Mucosa of descending colon (tissue), 3 donors: ENCODE measurements around the gene CHCT1. TPM values are rescaled to one million over a fixed set of nuclear protein-coding genes. Genes with fewer than 3 reads are reported as not detected.
A peak's percentile ranks its signal among the peaks of the same experiment; 100 is the strongest.

Source experiments
- ATAC-seq: fragments of 200-7000 bp; cut with Tn5 transposase; one replicate; pipeline ENCODE4 v1.9.1; 2020; ENCODE audit warnings: mild to moderate bottlenecking, moderate library complexity
- DNase-seq, 3 donors: peaks; one replicate each; pipeline ENCODE4 v3.0.0-alpha.2; 2020
- H3K36me3 ChIP-seq: fragments of 200-600 bp; one replicate; pipeline ENCODE4 v1.8.0; 2021; ENCODE audit warnings: low read depth, mild to moderate bottlenecking
- H3K4me1 ChIP-seq: fragments of 200-600 bp; one replicate; pipeline ENCODE4 v1.8.0; 2021; ENCODE audit warnings: low read depth, mild to moderate bottlenecking
- H3K4me3 ChIP-seq: fragments of 200-600 bp; one replicate; pipeline ENCODE4 v1.8.0; 2021; ENCODE audit warnings: mild to moderate bottlenecking
- H3K9me3 ChIP-seq: fragments of 200-600 bp; one replicate; pipeline ENCODE4 v1.8.0; 2021; ENCODE audit warnings: mild to moderate bottlenecking
- intact Hi-C, 2 donors: fragments of 100-400 bp; cut with DNase I in 1 of 2; cut with micrococcal nuclease in 1 of 2; formaldehyde crosslinking; loops; one replicate each; pipeline versions ENCODE4 v1.11.0 to v1.11.1; 2022; cut with DNase I, micrococcal nuclease
- total RNA-seq, 3 donors: library from RNA; stranded (reverse); fragmentation: NEBNext Ultra II Directional in 2 of 3; extraction: Animal tissue kit (Norgen Biotek cat#: 25700) in 2 of 3; gene quantifications; one replicate each; pipeline versions ENCODE4 v1.2.1 to v1.2.4, GENCODE V29; 2021 to 2023
- TF ChIP-seq, protein P1 (sequence below): fragments of 200-600 bp; IDR thresholded peaks from one replicate; pipeline ENCODE4 v1.8.0; 2022; ENCODE audit warnings: antibody characterized with exemption, mild to moderate bottlenecking
- donor health status: DM: no; HTN: no; CAD: no; lungs with moderate emphysema.
- donor health status: DM: no; HTN: no; CAD: no.
- donor health status: DM: no; HTN: yes; CAD: no.

CHCT1 gene
- total RNA-seq, 3 donors from 2014 or later = not detected

DNA sequence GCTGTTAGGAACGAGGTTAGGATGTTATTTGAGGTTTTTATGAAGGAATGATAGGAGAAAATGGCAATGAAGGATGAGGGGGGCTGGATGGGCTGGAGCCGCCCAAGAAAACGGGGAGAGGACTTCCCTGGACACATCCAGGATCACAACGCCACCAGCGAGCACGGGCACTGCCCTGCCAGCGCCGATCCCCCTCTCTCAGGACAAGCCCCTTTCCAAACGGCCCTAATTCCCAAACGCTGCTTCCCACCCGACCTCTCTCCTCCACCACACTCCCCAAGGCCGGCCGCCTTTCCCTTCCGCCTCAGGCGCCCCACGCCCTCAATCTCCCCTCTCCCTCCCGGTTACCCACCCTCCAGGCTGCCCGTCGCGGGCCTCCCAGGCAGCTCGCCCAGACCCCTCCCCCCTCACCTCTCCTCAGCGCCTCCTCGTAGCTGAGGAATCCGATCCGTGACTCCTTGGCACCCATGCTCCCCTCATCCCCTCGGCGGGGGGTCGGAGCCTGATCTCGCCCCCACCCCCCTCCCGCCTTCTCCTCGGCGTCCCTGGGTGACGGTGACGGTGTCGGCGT, 30.7 kb upstream of the CHCT1 start:
- intact Hi-C loops = no loop called here
- Histone ChIP-seq H3K36me3 (no peaks in the 10 kb centered on the region), H3K4me1 (peaks cover 10% of the 10 kb centered on the region), H3K4me3 (peak overlapping the region; percentile 79), H3K9me3 (no peaks in the 10 kb centered on the region)
- DNase-seq (no peak), ATAC-seq (peak; percentile 55)
- TF ChIP-seq, protein P1, sequence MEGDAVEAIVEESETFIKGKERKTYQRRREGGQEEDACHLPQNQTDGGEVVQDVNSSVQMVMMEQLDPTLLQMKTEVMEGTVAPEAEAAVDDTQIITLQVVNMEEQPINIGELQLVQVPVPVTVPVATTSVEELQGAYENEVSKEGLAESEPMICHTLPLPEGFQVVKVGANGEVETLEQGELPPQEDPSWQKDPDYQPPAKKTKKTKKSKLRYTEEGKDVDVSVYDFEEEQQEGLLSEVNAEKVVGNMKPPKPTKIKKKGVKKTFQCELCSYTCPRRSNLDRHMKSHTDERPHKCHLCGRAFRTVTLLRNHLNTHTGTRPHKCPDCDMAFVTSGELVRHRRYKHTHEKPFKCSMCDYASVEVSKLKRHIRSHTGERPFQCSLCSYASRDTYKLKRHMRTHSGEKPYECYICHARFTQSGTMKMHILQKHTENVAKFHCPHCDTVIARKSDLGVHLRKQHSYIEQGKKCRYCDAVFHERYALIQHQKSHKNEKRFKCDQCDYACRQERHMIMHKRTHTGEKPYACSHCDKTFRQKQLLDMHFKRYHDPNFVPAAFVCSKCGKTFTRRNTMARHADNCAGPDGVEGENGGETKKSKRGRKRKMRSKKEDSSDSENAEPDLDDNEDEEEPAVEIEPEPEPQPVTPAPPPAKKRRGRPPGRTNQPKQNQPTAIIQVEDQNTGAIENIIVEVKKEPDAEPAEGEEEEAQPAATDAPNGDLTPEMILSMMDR = no peak

DNA sequence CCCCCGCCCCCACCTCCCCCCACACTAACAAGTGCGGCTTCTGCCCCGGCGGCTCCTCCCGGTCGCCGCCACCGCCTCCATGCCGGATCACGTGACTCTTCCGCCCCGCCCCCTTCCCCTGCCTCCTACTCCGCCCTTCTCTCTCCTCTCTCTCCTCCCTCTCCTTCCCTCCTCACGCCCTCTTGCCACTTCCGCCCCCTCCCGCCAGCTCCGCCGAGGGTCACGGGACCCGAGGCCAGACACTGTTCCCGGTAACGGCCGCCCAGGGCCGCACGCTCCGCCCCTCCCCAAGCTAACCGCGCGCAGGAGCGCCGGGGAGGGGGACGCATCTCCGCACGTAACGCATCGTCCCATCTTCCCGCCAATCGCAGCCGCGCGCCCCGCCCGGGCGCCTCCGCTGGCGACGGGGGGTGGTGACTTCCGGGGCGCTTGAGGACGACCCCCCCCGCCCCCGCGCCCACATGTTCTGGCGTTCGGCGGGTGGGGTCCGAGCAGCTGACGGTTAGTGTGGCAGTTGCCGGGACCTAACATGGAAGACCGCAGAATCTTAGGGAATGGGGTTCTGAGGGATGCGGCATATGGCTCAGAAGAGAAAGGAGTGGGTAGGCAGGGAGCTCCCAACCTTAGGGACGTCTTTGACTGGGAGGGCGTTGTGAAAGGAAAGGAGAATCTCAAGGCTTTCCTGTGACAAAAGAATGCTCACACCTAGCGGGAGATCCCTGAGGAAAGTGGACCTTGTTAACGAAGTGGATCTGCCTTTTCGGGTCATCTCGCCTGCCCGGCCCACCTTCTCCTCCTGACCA, 30.0 kb upstream of the CHCT1 start, which contains the start of gene USP32:
USP32 (minus strand) TSS at position 92 of the 803 bp plus-strand sequence. CDS start 194 bp downstream, outside the sequence.
- intact Hi-C loops = no loop called here
- Histone ChIP-seq H3K9me3 (no peaks in the 10 kb centered on the region), H3K4me3 (peak within 1 kb of the TSS; percentile 79), H3K36me3 (no peaks in the 10 kb centered on the region), H3K4me1 (peaks cover 10% of the 10 kb centered on the region)
- DNase-seq (peak; percentile 99 to 100 (median 100)), ATAC-seq (peak; percentile 95)
- TF ChIP-seq, protein P1 = peak; percentile 53

DNA sequence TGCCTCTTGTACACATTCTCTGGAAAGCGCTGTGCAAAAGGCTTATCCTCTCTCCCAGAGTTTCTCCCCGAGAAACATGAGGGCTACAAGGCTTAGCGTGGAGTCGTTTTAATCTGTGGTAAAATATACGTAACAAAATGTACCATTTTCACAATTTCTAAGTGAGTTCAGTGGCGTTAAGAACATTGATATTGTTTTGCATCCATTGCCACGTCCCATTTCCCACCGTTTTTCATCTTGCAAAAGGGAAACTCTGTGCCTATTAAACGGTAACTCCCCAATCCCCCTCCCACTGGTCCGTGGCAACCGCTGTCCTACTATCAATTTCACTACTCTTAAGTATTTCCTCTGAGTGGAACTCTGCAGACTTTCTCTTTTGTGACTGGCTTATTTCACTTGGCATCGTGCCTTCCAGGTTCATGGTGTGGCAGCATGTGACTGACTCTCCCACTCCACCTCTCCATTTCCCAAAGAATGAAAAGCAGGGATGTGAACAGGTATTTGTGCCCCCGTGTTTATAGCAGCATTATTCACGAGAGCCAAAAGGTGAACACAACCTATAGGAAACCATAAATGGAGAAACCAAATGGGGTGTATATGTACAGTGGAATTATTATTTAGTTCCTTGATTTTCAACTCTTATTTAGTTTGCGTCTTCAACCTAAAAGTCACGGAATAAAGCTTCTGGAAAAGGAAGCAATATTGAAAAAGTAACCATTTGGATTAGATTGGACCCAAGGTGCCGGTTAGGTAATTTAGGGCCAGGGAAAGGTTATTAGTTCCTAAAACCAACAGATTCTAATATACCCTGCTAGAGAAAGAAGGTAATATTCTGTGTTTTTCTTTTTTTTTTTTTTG, 29.2 kb upstream of the CHCT1 start:
- peak; percentile 15 for ATAC-seq
- DNase-seq = peak in 2 of 3 donors; percentile 43 to 83
- peaks cover 10% of the 10 kb centered on the region for H3K4me1 ChIP-seq
- TF ChIP-seq, protein P1 = no peak
- no peaks in the 10 kb centered on the region for H3K36me3 ChIP-seq
- peak overlapping the region; percentile 79 for H3K4me3 ChIP-seq
- intact Hi-C loops = no loop called here
- no peaks in the 10 kb centered on the region for H3K9me3 ChIP-seq

DNA sequence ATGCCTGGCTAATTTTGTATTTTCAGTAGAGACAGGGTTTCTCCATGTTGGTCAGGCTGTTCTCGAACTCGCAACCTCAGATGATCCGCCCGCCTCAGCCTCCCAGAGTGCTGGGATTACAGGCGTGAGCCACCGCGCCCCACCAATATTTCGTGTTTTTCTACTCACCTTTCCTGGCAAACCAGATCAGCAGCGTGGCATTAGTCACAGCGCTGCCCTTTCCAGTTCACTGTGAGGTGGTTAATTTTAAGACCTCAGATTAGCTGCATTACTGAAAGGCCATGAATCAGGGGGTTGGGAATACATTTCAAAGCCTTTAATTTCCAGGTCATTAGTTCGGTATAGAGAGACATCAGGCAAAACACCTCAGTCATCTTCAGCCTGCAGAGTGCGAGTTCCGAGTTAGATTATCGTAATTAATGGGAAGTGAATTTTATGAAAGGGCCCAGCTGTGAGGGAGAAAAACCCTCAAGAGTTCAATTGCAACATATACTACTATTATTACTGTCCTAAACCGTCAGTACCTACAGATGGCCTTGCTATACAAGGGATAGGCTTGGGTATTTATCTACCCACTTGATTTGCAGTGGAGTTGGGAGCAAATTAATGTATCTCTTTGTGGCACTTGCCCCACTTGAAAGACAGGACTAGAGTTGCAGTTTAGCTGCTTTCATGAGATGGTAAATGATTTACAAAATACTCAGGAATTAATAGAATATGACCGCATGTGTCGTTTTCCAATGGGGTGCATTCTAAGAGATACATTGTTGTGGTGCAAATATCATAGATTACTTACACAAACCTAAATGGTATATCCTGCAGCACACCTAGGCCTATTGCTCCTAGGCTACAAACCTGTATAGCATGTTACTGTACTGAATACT, 28.2 kb upstream of the CHCT1 start:
- TF ChIP-seq, protein P1 = no peak
- intact Hi-C loops = no loop called here
- DNase-seq (peak in 1 of 3 donors; percentile 30), ATAC-seq (no peak)
- Histone ChIP-seq H3K36me3 (no peaks in the 10 kb centered on the region), H3K4me1 (peaks cover 10% of the 10 kb centered on the region), H3K9me3 (no peaks in the 10 kb centered on the region), H3K4me3 (no peak overlapping the region)
